K562 (cell line): ENCODE results near the gene METTL22. TPM values are rescaled to one million over a fixed set of nuclear protein-coding genes. Genes with fewer than 3 reads are reported as not detected.

ENCODE experiments used
- GABPB2 ChIP-seq: fragments of 250-450 bp; sonication (Bioruptor Pico); conservative IDR thresholded peaks from 2 replicates; pipeline ENCODE4 v1.5.1; 2021; ENCODE audit warnings: mild to moderate bottlenecking
- LCOR ChIP-seq: sonication (generic); formaldehyde crosslinking; IDR thresholded peaks from 2 replicates; pipeline ENCODE4 v1.8.0; 2022; ENCODE audit warnings: mild to moderate bottlenecking, missing genetic modification reagents
- NFE2L1 ChIP-seq: fragments of 450-650 bp; IDR thresholded peaks from 2 replicates; pipeline ENCODE4 v1.6.1; 2016; ENCODE audit warnings: missing genetic modification characterization, low read depth, mild to moderate bottlenecking, missing compliant biosample characterization, moderate library complexity, borderline replicate concordance
- TFE3 ChIP-seq: fragments of 450-650 bp; formaldehyde crosslinking; IDR thresholded peaks from 2 replicates; pipeline ENCODE4 v1.4.0; 2020; ENCODE audit warnings: mild to moderate bottlenecking, mixed read lengths
- THRA ChIP-seq: fragments of 450-650 bp; IDR thresholded peaks from 2 replicates; pipeline ENCODE4 v1.6.1; 2017; ENCODE audit warnings: mild to moderate bottlenecking, moderate library complexity
- UBTF ChIP-seq, 2 experiments: IDR thresholded peaks; 2 replicates each; pipeline ENCODE4 v1.6.1; 2012; ENCODE audit warnings: improper control_type of control experiment in 2 of 2, low read depth in 2 of 2, low read length in 2 of 2, borderline replicate concordance in 1 of 2
- XRCC3 ChIP-seq: fragments of 450-650 bp; IDR thresholded peaks from 2 replicates; pipeline ENCODE4 v1.6.1; 2017; ENCODE audit warnings: mild to moderate bottlenecking, moderate library complexity
- ZNF121 ChIP-seq: sonication (generic); formaldehyde crosslinking; conservative IDR thresholded peaks from 2 replicates; pipeline ENCODE4 v1.8.0; 2022; ENCODE audit warnings: missing genetic modification reagents
- ZNF280B ChIP-seq: fragments of 250-450 bp; sonication (Bioruptor Pico); IDR thresholded peaks from 2 replicates; pipeline ENCODE4 v1.5.1; 2021; ENCODE audit warnings: mild to moderate bottlenecking
- ZNF41 ChIP-seq: fragments of 250-450 bp; sonication (Bioruptor Pico); conservative IDR thresholded peaks from 2 replicates; pipeline ENCODE4 v1.4.0; 2020; ENCODE audit warnings: mild to moderate bottlenecking
- ZNF449 ChIP-seq: fragments of 250-450 bp; sonication (Bioruptor Pico); IDR thresholded peaks from 2 replicates; pipeline ENCODE4 v1.8.0; 2022; ENCODE audit warnings: moderate library complexity, mild to moderate bottlenecking, inconsistent platforms
- ZNF592 ChIP-seq: fragments of 450-650 bp; IDR thresholded peaks from 2 replicates; pipeline ENCODE4 v1.6.1; 2017; ENCODE audit warnings: antibody characterized with exemption, mild to moderate bottlenecking
- polyA plus RNA-seq, 8 experiments: library from polyadenylated mRNA; depleted of rRNA in 4 of 8; stranded (reverse) in 5 of 8; unstranded in 3 of 8; fragments of >200 nt; fragmentation: Nextera tagmentation in 2 of 8; fragmentation: Illumina TruSeq in 1 of 8; extraction: Ambion mirVana in 2 of 8; extraction: Trizol in 1 of 8; gene quantifications; 2 replicates each; pipeline versions ENCODE4 v1.2.1 to v1.2.3, GENCODE V29; 2011 to 2014; ENCODE audit warnings: inconsistent platforms in 1 of 8, missing spikeins in 1 of 8
- total RNA-seq, 7 experiments: library from RNA; depleted of rRNA in 6 of 7; stranded (reverse); fragments of >200 nt in 6 of 7; fragmentation: Illumina TruSeq in 2 of 7; extraction: Trizol in 2 of 7; gene quantifications; 2 replicates each; pipeline versions ENCODE4 v1.2.1 to v1.2.3, GENCODE V29; 2011 to 2021; ENCODE audit warnings: low replicate concordance in 1 of 7

The METTL22 gene
- total and polyA plus RNA-seq, 9 of the 15 experiments (the other 6 are each of a cell fraction or from before 2014, with no cell fraction given) = 6.9 to 33.2 (median 18.5) TPM

- TF ChIP-seq ZNF280B (no peak), THRA (no peak), UBTF (IDR thresholded peaks at IDR 0.05; ENCODE audit: borderline replicate concordance in 1 of 2, low read depth in 2 of 2, low read length in 2 of 2) (no peak), TFE3 (no peak), ZNF592 (no peak), ZNF121 (no peak), NFE2L1 (no peak), XRCC3 (no peak), ZNF41 (no peak), ZNF449 (CRISPR knock-in tag) (no peak), LCOR (CRISPR knock-in tag) (no peak), GABPB2 (no peak)
Observed at GRCh38 chr16:8594149-8594666, 27.3 kb upstream of the METTL22 start (continued).
